OCI-LY1 (cell line): ENCODE measurements around the gene USP53.

Source experiments
- EZH2 ChIP-seq: fragments of 200-600 bp; sonication (generic), shearing (Covaris generic); IDR thresholded peaks from 2 replicates; pipeline ENCODE4 v1.8.0; 2017; ENCODE audit warnings: borderline replicate concordance, mixed run types, mild to moderate bottlenecking, antibody characterized with exemption, low read length, moderate library complexity, mixed read lengths
- TF ChIP-seq, protein P1 (sequence below): fragments of 200-600 bp; sonication (generic), shearing (Covaris generic); IDR thresholded peaks from 2 replicates; pipeline ENCODE4 v1.5.1; 2017; ENCODE audit warnings: mild to moderate bottlenecking, antibody characterized with exemption, low read length, moderate library complexity, mixed read lengths

DNA sequence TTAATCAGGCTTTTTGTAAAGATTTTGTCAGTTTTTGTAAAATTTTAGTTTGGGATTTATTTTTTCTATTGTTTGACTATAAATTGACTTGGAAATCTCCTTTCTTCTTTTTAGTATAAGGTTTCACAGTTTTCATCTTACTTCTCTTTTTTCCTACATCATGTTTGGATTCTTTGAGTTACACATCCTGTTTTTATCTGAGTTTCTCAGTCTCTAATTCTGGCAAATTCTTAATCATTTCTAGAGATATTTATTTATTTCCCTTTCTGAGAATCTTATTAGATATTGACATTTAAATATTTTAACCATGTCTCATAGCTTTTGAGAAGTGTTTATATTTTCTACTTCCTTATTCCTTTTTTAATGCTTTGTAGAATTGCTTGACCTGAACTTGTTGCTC lies 20.7 kb downstream of the USP53 start:
- TF ChIP-seq, protein P1, sequence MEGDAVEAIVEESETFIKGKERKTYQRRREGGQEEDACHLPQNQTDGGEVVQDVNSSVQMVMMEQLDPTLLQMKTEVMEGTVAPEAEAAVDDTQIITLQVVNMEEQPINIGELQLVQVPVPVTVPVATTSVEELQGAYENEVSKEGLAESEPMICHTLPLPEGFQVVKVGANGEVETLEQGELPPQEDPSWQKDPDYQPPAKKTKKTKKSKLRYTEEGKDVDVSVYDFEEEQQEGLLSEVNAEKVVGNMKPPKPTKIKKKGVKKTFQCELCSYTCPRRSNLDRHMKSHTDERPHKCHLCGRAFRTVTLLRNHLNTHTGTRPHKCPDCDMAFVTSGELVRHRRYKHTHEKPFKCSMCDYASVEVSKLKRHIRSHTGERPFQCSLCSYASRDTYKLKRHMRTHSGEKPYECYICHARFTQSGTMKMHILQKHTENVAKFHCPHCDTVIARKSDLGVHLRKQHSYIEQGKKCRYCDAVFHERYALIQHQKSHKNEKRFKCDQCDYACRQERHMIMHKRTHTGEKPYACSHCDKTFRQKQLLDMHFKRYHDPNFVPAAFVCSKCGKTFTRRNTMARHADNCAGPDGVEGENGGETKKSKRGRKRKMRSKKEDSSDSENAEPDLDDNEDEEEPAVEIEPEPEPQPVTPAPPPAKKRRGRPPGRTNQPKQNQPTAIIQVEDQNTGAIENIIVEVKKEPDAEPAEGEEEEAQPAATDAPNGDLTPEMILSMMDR, result no peak
- TF ChIP-seq EZH2, result no peak
